Measurements from ENCODE around the gene MMRN1. TPM values are rescaled to one million over a fixed set of nuclear protein-coding genes. Genes with fewer than 3 reads are reported as not detected.

Gene MMRN1
- total RNA-seq, 1 experiment from 2014 or later, result not detected

DNA sequence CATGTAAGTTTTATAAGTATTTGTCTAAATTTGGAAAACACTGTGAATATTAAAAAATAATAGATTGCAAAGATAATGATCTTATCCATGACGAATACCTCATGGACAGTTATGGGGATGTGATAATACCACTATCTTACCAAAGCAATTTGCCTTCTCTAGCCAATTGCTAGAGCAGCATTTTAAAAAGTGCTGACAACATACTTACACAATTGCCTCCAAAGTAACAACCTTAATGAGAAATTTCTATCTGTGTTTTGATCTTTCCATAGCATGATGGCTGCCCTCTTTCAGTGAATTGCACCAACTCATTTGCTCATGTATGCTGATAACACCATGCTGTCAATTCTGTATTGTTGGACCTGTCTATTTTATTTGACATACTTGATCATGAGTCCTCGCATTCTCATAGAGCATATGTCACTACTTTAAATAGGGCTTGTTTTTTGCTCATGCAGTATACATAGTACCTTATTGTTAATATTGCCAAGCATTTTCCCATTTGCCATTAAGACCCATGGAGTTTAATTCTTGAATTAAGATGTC is 87.2 kb downstream of the MMRN1 start:
- H3K36me3 ChIP-seq (ENCODE audit: control insufficient read depth, insufficient read depth, low read length), result no peaks in the 10 kb centered on the region
- BruUV-seq (replicated peaks), result no TSS peak
- H3K9me3 ChIP-seq (ENCODE audit: control insufficient read depth, insufficient read depth, low read depth, low read length), result no peaks in the 10 kb centered on the region
- ATAC-seq (no peak), DNase-seq (ENCODE audit: low read depth, low spot score) (no peak)
- in situ Hi-C loops (cut with HindIII; ENCODE audit: low pct_unique_long_range_greater_than_20kb, low sequenced_read_pairs), result no loop called here
- H3K4me1 ChIP-seq (ENCODE audit: control insufficient read depth, insufficient read depth, low read length), result no peaks in the 10 kb centered on the region
- no peak overlapping the region for H3K4me3 ChIP-seq (ENCODE audit: low read depth in 2 of 2, low read length in 2 of 2)
- TF ChIP-seq REST (IDR thresholded peaks at IDR 0.05; ENCODE audit: insufficient read depth in 1 of 2, low read depth in 2 of 2, low read length in 1 of 2), result no peak
- TF ChIP-seq TCF7L2 (IDR thresholded peaks at IDR 0.05; ENCODE audit: low read depth, low read length), result no peak
- TF ChIP-seq POLR2AphosphoS5 (IDR thresholded peaks at IDR 0.05; ENCODE audit: low read depth, low read length), result no peak
- no peak for TF ChIP-seq SIN3A (IDR thresholded peaks at IDR 0.05; ENCODE audit: borderline replicate concordance, insufficient read depth, low read depth, low read length)
- TF ChIP-seq CTCF (IDR thresholded peaks at IDR 0.05), result no peak
- POLR2A ChIA-PET, result no interaction called here
- H3K27me3 ChIP-seq (ENCODE audit: control insufficient read depth, insufficient read depth, low read length), result no peaks in the 10 kb centered on the region
- intact Hi-C loops (cut with micrococcal nuclease; ENCODE audit: unreplicated experiment), result no loop called here
- H3K27ac ChIP-seq (ENCODE audit: low read length), result no peak overlapping the region
- CTCF ChIA-PET, result no interaction called here

- no peaks in the 10 kb centered on the region for H3K27me3 ChIP-seq (ENCODE audit: control insufficient read depth, insufficient read depth, low read length)
- no peak for ATAC-seq
- BruUV-seq (replicated peaks), result no TSS peak
- no peaks in the 10 kb centered on the region for H3K9me3 ChIP-seq (ENCODE audit: control insufficient read depth, insufficient read depth, low read depth, low read length)
- intact Hi-C loops (cut with micrococcal nuclease; ENCODE audit: unreplicated experiment) (no loop called here), in situ Hi-C loops (cut with HindIII; ENCODE audit: low pct_unique_long_range_greater_than_20kb, low sequenced_read_pairs) (no loop called here)
- H3K27ac ChIP-seq (ENCODE audit: low read length), result no peak overlapping the region
- H3K36me3 ChIP-seq (ENCODE audit: control insufficient read depth, insufficient read depth, low read length), result no peaks in the 10 kb centered on the region
- DNase-seq (ENCODE audit: low read depth, low spot score), result no peak
- TF ChIP-seq REST (IDR thresholded peaks at IDR 0.05; ENCODE audit: insufficient read depth in 1 of 2, low read depth in 2 of 2, low read length in 1 of 2) (no peak), TCF7L2 (IDR thresholded peaks at IDR 0.05; ENCODE audit: low read depth, low read length) (no peak), POLR2AphosphoS5 (IDR thresholded peaks at IDR 0.05; ENCODE audit: low read depth, low read length) (no peak), SIN3A (IDR thresholded peaks at IDR 0.05; ENCODE audit: borderline replicate concordance, insufficient read depth, low read depth, low read length) (no peak), CTCF (IDR thresholded peaks at IDR 0.05) (no peak)
- no peaks in the 10 kb centered on the region for H3K4me1 ChIP-seq (ENCODE audit: control insufficient read depth, insufficient read depth, low read length)
- ChIA-PET POLR2A (no interaction called here), CTCF (no interaction called here)
- no peak overlapping the region for H3K4me3 ChIP-seq (ENCODE audit: low read depth in 2 of 2, low read length in 2 of 2)
Measured at GRCh38 chr4:89988268-89988667, 93.6 kb downstream of the MMRN1 start.
